GM12891 (cell line): ENCODE data around the gene SMIM10L2A. TPM values are rescaled to one million over a fixed set of nuclear protein-coding genes. Genes with fewer than 3 reads are reported as not detected.

ENCODE experiments used
- DNase-seq: peaks from one replicate; pipeline ENCODE4 v3.0.0; 2011; ENCODE audit warnings: low spot score; ENCODE audit not compliant: insufficient read length
- FAIRE-seq: peaks from 2 replicates; lab custom pipeline; 2011; peaks lifted over from hg19 to GRCh38; lab: Jason Lieb, UNC
- PAX5 ChIP-seq: IDR thresholded peaks from 2 replicates; pipeline ENCODE4 v1.6.1; 2011; ENCODE audit warnings: low read length, moderate library complexity, mild to moderate bottlenecking; ENCODE audit not compliant: insufficient read depth, severe bottlenecking
- POLR2A ChIP-seq: IDR thresholded peaks from 2 replicates; pipeline ENCODE4 v1.6.1; 2011; ENCODE audit warnings: low read depth, low read length, control low read depth
- POLR2AphosphoS5 ChIP-seq: IDR thresholded peaks from 2 replicates; pipeline ENCODE4 v1.6.1; 2011; ENCODE audit warnings: low read depth, low read length, control low read depth
- POU2F2 ChIP-seq: IDR thresholded peaks from 2 replicates; pipeline ENCODE4 v1.6.1; 2011; ENCODE audit warnings: low read depth, mild to moderate bottlenecking, control low read depth, low read length, moderate library complexity
- SPI1 ChIP-seq: IDR thresholded peaks from 2 replicates; pipeline ENCODE4 v1.6.1; 2011; ENCODE audit warnings: low read depth, low read length, control low read depth
- TAF1 ChIP-seq: IDR thresholded peaks from 2 replicates; pipeline ENCODE4 v1.6.1; 2011; ENCODE audit warnings: low read depth, low read length, control low read depth
- polyA plus RNA-seq: library from polyadenylated mRNA; unstranded; fragments of >200 nt; gene quantifications from one replicate; pipeline ENCODE4 v1.2.1, GENCODE V29; 2012; ENCODE audit warnings: low read depth, missing spikeins, inconsistent platforms; ENCODE audit not compliant: missing spikeins

Gene SMIM10L2A
- polyA plus RNA-seq, result 0.03 TPM

DNA sequence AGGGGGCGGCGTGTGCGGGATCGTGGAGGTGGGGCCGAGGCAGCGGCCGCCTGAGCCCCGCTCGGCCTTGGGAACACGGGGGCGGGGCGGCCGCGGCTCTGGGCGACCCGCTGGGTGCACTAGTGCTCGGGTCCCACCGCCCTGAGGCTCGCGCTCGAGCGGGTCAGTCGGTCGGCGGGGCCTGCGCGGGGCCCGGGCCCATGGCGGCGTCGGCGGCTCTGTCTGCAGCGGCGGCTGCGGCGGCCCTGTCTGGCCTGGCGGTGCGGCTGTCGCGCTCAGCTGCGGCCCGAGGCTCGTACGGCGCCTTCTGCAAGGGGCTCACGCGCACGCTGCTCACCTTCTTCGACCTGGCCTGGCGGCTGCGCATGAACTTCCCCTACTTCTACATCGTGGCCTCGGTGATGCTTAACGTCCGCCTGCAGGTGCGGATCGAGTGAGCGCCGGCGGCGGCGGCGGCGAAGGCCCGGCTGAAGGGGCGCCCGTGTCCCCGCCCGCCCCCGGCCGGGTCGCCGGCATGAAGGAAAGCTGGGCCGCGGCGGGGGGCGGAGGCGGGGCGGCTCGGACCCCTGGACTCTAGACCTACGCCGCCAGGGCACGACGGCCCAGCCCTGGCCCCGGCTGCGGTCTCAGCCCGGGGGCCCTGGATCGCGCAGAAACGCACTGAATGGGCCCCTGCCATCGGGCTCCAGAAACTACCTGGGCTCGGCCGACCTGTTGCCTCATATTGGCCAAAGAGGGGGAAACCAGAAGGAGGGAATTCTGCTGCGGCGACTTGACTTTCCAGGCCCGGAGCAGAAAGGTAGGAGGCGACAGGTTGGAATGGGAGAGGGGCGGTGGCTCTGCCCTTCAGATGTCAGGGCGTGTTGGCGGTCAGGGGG lies at the start of gene SMIM10L2A:
SMIM10L2A (plus strand) TSS at position 13 of the 878 bp plus-strand sequence; CDS start at position 201, 188 bp downstream.
- no peak for TF ChIP-seq POLR2AphosphoS5
- TF ChIP-seq SPI1, result no peak
- TF ChIP-seq PAX5, result no peak
- TF ChIP-seq TAF1, result no peak
- TF ChIP-seq POU2F2, result no peak
- DNase-seq (no peak), FAIRE-seq (peak; percentile 82)

GRCh38 chrX:135373357-135373756 lies 48.4 kb upstream of the SMIM10L2A start:
- FAIRE-seq (peak; percentile 58), DNase-seq (no peak)
- TF ChIP-seq POU2F2 (no peak), TAF1 (no peak), POLR2A (no peak), POLR2AphosphoS5 (no peak), PAX5 (no peak), SPI1 (no peak)

DNA sequence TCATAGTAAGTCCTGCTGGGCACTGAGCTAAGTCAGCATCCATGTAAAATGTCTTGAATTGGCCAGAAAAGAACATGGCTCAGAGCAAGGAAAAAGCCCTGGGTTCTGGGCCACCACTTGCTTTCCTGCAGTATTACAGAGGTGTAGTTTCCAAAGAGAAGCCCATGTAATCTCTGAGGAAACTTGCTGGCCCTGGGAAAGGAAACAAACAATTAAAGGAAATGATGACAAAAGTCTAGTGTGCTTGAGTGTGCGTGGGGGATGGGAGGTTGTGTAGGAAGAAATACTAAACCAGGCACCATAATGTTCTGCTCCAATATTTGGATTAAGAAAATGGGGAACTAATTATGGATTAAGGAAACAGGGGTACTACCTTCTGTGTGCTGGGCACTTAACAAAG lies 39.5 kb upstream of the SMIM10L2A start:
- TF ChIP-seq POLR2AphosphoS5, result no peak
- TF ChIP-seq SPI1, result no peak
- TF ChIP-seq TAF1, result no peak
- TF ChIP-seq POLR2A, result no peak
- no peak for TF ChIP-seq POU2F2
- no peak for TF ChIP-seq PAX5
- no peak for FAIRE-seq
- DNase-seq, result no peak

- DNase-seq, result no peak
- FAIRE-seq, result no peak
- TF ChIP-seq TAF1, result no peak
- TF ChIP-seq SPI1, result no peak
- no peak for TF ChIP-seq POU2F2
- TF ChIP-seq POLR2AphosphoS5, result no peak
- TF ChIP-seq PAX5, result no peak
- TF ChIP-seq POLR2A, result no peak
These were observed 38.5 kb upstream of the SMIM10L2A start for GRCh38 chrX:135383249-135383648.

- FAIRE-seq, result no peak
- TF ChIP-seq SPI1 (no peak), POLR2AphosphoS5 (no peak), POU2F2 (no peak), PAX5 (no peak), POLR2A (no peak), TAF1 (no peak)
These were observed 37.4 kb upstream of the SMIM10L2A start for GRCh38 chrX:135384161-135384836.

DNA sequence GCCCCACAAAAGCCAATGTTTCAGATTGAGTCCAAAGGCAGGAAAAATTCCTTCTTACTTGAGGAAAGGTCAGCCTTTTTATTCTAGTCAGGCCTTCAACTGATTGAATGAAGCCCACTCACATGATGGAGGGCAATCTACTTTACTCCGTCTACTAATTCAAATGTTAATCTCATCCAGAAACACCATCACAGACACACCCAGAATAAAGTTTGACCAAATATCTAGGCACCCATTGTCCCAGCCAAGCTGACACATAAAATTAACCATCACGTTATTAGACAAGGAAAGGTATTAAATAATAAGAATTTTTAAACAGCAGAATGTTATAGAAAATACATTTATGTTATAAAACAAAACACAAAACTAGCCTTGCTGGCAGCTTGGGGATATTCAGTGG lies 32.9 kb upstream of the SMIM10L2A start:
- FAIRE-seq (no peak), DNase-seq (no peak)
- TF ChIP-seq POLR2AphosphoS5, result no peak

More at GRCh38 chrX:135384161-135384836, 37.4 kb upstream of the SMIM10L2A start:
- no peak for DNase-seq

- no peak for DNase-seq
- TF ChIP-seq POLR2AphosphoS5 (no peak), TAF1 (no peak), PAX5 (no peak), SPI1 (no peak)
- FAIRE-seq, result no peak
These were observed 32.5 kb upstream of the SMIM10L2A start for GRCh38 chrX:135389243-135389642.

GRCh38 chrX:135389717-135390116 lies 32.0 kb upstream of the SMIM10L2A start:
- no peak for FAIRE-seq
- DNase-seq, result no peak
- TF ChIP-seq SPI1 (no peak), PAX5 (no peak), POLR2A (no peak), POU2F2 (no peak), POLR2AphosphoS5 (no peak), TAF1 (no peak)

DNA sequence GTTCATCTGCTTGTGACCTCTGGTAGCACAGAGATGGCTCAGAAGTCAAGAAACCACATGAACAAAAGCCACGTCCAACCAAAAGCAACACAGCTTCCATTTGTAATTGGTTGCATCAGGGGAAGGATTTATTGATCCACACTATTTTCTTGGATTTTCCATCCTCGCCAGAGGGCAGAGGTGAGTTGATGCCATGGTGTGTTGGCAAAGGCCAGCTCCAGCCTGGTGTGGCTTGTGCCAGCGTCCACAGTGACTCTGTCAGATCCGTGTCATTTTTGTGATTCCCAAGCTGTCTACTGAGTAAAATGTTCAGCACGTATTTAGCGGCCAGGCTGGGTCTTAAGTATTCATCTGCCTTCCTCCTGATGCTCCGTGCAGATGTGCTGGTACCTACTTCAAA lies 30.0 kb upstream of the SMIM10L2A start:
- DNase-seq, result no peak
- TF ChIP-seq POU2F2 (no peak), POLR2AphosphoS5 (no peak), TAF1 (no peak), PAX5 (no peak), POLR2A (no peak), SPI1 (no peak)
- no peak for FAIRE-seq
